Neural crest cell (in vitro differentiated cells): ENCODE results near the gene GRAP2. TPM values are rescaled to one million over a fixed set of nuclear protein-coding genes. Genes with fewer than 3 reads are reported as not detected.
A peak's percentile ranks its signal among the peaks of the same experiment; 100 is the strongest.

Experiments
- DNase-seq: peaks from one replicate; pipeline ENCODE4 v3.0.0; 2021; ENCODE audit warnings: low read depth, mixed read lengths, low spot score
- H3K27ac Mint-ChIP-seq: one replicate; pipeline ENCODE4 v1.8.0; 2021; ENCODE audit warnings: mild to moderate bottlenecking, mixed read lengths; ENCODE audit not compliant: unreplicated experiment
- H3K27me3 Mint-ChIP-seq: 2 replicates; pipeline ENCODE4 v1.8.0; 2021; ENCODE audit warnings: low read depth, mild to moderate bottlenecking, mixed read lengths
- H3K36me3 Mint-ChIP-seq: 2 replicates; pipeline ENCODE4 v1.8.0; 2021; ENCODE audit warnings: low read depth, mild to moderate bottlenecking, mixed read lengths
- H3K4me1 Mint-ChIP-seq: 2 replicates; pipeline ENCODE4 v1.8.0; 2021; ENCODE audit warnings: mixed read lengths
- H3K4me3 Mint-ChIP-seq: one replicate; pipeline ENCODE4 v1.8.0; 2021; ENCODE audit warnings: mild to moderate bottlenecking, mixed read lengths
- H3K9me3 Mint-ChIP-seq: 2 replicates; pipeline ENCODE4 v1.8.0; 2021; ENCODE audit warnings: mixed read lengths
- total RNA-seq: library from RNA; stranded (reverse); gene quantifications from 2 replicates; pipeline ENCODE4 v1.2.1, GENCODE V29; 2021
- TF ChIP-seq, protein P1 (sequence below): fragments of 200-600 bp; sonication (generic); conservative IDR thresholded peaks from 2 replicates; pipeline ENCODE4 v1.5.0; 2021; ENCODE audit warnings: antibody characterized with exemption, mild to moderate bottlenecking

GRAP2 gene
- total RNA-seq, 1 donor from 2014 or later, result 0.12 TPM

DNA sequence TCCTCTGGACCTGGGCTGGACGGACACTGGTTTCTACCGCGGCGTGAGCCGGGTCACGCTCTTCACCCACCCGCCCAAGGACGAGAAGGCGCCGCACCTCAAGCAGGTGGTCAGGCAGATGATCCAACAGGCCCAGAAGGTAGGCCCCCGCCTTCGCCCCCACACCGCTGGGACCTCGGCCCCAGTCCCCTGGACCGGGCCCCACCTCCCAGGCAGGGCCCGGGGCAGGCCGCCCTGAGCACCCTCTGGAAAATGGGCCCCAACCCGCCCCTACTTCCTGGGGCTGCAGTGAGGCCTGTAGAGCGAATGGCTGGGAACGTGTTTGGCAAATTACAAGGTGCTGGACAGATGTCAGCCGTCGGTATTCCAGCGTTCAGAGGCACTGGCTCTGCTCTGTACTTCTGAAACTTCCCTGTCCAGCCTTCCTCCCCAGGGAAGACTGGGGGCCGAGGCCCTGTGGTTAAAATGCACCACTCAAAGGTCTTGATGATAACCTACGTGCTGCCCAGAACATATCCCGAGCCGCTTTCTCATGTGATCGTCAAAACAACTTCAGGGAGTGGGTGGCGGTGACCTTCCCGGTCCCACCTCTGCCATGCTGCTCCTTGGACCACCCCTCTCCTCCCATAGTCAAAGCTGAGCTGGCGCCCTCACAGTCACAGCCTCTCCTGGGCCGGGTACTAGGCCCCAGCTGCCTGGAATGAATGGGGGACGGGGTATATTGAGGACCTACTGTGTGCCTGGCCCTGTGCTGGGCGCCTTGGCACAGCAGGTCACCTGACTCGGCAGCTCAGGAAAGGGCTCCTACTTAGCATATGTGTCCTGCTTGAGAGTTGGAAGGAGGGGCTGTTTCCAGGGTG, 94.7 kb downstream of the GRAP2 start:
- no peaks in the 10 kb centered on the region for H3K36me3 Mint-ChIP-seq
- TF ChIP-seq, protein P1, sequence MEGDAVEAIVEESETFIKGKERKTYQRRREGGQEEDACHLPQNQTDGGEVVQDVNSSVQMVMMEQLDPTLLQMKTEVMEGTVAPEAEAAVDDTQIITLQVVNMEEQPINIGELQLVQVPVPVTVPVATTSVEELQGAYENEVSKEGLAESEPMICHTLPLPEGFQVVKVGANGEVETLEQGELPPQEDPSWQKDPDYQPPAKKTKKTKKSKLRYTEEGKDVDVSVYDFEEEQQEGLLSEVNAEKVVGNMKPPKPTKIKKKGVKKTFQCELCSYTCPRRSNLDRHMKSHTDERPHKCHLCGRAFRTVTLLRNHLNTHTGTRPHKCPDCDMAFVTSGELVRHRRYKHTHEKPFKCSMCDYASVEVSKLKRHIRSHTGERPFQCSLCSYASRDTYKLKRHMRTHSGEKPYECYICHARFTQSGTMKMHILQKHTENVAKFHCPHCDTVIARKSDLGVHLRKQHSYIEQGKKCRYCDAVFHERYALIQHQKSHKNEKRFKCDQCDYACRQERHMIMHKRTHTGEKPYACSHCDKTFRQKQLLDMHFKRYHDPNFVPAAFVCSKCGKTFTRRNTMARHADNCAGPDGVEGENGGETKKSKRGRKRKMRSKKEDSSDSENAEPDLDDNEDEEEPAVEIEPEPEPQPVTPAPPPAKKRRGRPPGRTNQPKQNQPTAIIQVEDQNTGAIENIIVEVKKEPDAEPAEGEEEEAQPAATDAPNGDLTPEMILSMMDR, result no peak
- no peaks in the 10 kb centered on the region for H3K9me3 Mint-ChIP-seq
- peaks cover 48% of the 10 kb centered on the region for H3K27me3 Mint-ChIP-seq
- no peak overlapping the region for H3K27ac Mint-ChIP-seq
- peak overlapping the region; percentile 50 for H3K4me3 Mint-ChIP-seq
- peaks cover 56% of the 10 kb centered on the region for H3K4me1 Mint-ChIP-seq
- no peak for DNase-seq

GRCh38 chr22:39996732-39997131, 95.8 kb downstream of the GRAP2 start:
- Mint-ChIP-seq H3K36me3 (no peaks in the 10 kb centered on the region), H3K4me1 (peaks cover 67% of the 10 kb centered on the region), H3K4me3 (peak overlapping the region; percentile 77), H3K27me3 (peaks cover 46% of the 10 kb centered on the region), H3K9me3 (no peaks in the 10 kb centered on the region), H3K27ac (peak overlapping the region; percentile 31)
- no peak for DNase-seq
- TF ChIP-seq, protein P1, result no peak

DNA sequence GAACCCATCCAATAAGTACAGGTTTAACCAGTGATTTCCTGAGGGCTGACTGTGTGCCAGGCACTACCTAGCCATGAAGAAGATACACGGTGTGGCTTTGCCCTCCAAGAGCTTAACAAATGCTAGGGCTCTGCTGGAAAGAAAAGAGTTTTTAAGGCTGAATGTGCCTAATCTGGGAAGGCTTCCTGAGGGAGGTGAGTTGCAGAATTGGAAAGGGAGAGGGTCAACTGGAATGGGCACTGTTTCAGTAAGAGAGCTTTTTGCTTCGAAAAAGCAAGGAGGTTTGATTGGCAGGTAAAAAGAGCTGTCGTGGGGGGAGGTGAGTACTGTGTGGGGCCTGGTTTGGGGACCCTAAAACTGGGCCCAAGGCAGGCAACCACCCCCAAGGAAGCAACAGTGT, 96.5 kb downstream of the GRAP2 start:
- Mint-ChIP-seq H3K36me3 (no peaks in the 10 kb centered on the region), H3K27ac (peak overlapping the region; percentile 79), H3K4me1 (peaks cover 74% of the 10 kb centered on the region), H3K9me3 (no peaks in the 10 kb centered on the region), H3K27me3 (peaks cover 40% of the 10 kb centered on the region), H3K4me3 (peak overlapping the region; percentile 77)
- TF ChIP-seq, protein P1, result no peak
- DNase-seq, result no peak

DNA sequence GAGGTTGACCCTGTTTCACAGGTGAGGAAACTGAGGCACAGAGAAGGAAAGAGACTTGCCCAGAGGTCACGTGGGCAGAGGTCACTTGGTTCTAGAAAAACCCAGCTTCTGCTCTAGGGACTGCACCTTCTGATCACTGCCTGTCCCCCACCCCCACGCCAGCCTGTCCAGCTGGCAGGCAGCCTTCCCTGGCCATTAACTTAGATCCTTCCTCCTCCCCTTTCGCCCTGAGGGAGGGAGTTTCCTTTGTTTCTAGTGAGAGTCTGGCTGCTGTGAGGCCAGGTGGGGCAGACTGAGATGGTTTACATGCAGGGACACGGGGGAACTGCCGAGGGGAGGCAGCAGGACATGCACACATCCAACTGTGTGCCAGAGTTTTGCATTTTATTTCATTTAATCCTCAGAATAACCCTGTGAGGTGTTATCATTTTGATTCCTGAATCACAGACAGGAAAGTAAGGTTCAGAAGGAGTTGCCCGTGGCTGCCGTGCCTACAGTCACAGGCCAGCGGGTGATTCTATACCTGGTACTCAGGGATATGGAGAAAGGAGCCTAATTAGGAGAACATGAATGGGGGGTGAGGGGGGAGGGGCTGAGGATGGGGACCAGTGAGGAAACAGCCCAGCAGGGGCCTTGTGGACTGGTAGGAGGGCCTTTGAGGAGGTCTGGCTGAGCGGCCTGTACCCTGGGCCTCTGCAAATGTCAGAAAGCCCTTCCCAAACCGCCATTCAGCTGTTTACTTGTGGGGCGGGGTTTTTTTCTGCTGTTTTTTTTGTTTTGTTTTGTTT, 97.2 kb downstream of the GRAP2 start:
- H3K27ac Mint-ChIP-seq, result peak overlapping the region; percentile 96

DNA sequence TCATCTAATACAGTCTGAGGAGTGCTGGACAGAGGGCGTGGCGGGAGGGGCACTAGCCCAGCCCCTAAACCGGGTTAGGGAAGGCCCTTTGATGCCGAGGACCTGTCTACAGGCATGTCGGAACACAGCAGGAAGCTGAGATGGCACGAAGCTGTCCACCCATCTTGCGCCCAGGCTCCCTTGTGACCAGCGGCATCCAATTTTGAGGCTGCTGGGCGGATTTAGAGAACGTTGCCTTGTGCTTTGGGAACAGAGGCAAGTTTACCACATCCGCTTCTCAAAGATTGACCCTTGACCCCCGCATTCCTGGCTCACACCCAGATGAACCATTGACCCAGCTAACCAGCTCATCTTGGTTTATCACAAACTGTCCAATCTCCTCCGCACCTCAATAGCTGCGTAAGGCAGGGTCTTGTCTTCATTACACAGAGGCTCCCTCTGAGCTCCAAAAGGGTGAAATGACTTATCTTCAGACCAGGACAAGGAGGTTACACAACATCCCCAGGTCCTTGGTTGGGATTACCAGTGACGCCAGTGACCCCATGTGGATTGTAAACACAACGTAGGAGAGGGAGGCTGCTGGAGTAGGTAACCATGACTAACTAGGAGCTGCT, 98.4 kb downstream of the GRAP2 start:
- H3K9me3 Mint-ChIP-seq, result no peaks in the 10 kb centered on the region
- H3K27me3 Mint-ChIP-seq, result peaks cover 23% of the 10 kb centered on the region
- peaks cover 73% of the 10 kb centered on the region for H3K4me1 Mint-ChIP-seq
- peak overlapping the region; percentile 65 for H3K27ac Mint-ChIP-seq
- H3K36me3 Mint-ChIP-seq, result no peaks in the 10 kb centered on the region
- TF ChIP-seq, protein P1, result no peak
- H3K4me3 Mint-ChIP-seq, result peak overlapping the region; percentile 1
- DNase-seq, result no peak

More for the DNA sequence above, 97.2 kb downstream of the GRAP2 start:
- Mint-ChIP-seq H3K9me3 (no peaks in the 10 kb centered on the region), H3K4me3 (peak overlapping the region; percentile 80), H3K27me3 (peaks cover 34% of the 10 kb centered on the region), H3K4me1 (peaks cover 78% of the 10 kb centered on the region), H3K36me3 (no peaks in the 10 kb centered on the region)
- DNase-seq, result no peak
- TF ChIP-seq, protein P1, result no peak
